GM19372 (cell line): Measurements from ENCODE around the gene TTC7B.

ENCODE experiments used
- ATAC-seq: cut with Tn5 transposase; IDR thresholded peaks from one replicate; pipeline ENCODE4 v1.9.1; 2021; ENCODE audit warnings: mild to moderate bottlenecking, low read depth, moderate library complexity; ENCODE audit not compliant: unreplicated experiment

The TTC7B gene

DNA sequence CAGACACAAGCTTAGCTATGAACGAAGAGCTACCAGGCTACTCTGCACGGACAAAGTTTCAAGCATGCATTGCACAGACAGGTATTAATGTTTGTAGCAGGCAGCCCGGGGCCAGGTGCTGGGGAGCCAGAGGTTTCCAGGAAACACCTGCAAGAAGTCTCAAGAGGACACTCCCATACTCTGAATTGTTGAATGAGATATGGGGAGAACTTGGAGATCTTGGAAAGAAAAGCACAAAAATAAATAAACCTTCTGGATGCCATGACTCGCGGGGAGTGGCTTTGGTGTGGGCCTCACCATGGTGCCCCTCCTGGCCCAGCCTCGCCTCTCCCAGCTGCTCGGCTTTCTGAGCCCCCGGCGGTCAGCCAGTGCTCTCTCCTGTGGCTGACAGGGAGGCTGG lies 186.8 kb downstream of the TTC7B start:
- no peak for ATAC-seq

- ATAC-seq = no peak
Measured at GRCh38 chr14:90628825-90629224, 187.4 kb downstream of the TTC7B start.

DNA sequence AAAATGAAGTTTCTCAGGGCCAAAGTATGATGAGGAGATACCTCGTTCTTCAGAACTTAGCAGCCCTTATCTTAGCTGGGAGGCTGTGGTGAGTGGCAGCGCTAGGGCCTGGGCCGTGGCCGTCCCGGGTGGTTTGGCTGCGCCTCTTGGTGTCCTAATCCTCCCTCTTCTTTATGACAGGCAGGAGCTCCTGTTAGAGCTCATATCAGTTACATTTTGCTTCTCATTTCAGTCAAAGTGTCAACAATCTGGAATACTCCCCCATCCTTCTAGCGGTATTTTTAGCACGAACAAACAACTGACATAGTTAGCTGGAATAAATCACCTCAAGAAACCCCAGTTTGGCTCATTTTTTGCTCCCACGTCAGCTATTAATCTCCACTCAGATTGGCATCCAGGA lies 188.8 kb downstream of the TTC7B start:
- no peak for ATAC-seq

- ATAC-seq = no peak
Measured at GRCh38 chr14:90626550-90626949, 189.7 kb downstream of the TTC7B start.

DNA sequence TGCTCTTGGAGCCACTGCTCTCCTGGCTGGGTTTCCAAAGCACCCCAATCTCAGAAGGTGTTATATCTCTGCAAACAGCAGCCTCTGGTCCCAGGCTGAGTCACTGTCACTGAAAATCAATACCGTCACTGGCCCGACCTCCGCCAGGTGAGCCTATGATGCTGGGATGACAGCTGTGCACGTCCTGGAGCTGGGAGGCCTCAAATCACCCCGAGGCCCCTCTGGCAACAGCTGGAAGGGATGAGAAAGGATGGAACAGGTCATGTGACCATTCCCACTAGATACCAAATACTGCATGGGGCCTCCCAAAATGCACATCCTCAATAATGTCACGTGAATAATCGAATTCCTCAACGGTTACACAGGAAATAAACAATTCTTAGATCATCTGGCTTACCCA lies 190.8 kb downstream of the TTC7B start:
- ATAC-seq = no peak

GRCh38 chr14:90624732-90625400 lies 191.4 kb downstream of the TTC7B start:
- no peak for ATAC-seq

- ATAC-seq = no peak
Measured at GRCh38 chr14:90624227-90624626, 192.0 kb downstream of the TTC7B start.

DNA sequence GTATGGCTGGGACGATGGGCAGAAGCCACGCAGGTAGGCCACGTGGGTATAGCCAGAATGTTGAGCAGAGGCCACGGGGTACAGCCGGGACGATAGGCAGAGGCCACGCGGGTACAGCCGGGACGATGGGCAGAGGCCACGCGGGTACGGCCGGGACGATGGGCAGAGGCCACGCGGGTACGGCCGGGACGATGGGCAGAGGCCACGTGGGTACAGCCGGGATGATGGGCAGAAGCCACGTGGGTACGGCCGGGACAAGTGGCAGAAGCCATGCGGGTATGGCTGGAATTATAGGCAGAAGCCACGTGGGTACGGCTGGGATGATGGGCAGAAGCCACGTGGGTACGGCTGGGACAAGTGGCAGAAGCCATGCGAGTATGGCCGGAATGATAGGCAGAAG lies 195.0 kb downstream of the TTC7B start:
- ATAC-seq = no peak

DNA sequence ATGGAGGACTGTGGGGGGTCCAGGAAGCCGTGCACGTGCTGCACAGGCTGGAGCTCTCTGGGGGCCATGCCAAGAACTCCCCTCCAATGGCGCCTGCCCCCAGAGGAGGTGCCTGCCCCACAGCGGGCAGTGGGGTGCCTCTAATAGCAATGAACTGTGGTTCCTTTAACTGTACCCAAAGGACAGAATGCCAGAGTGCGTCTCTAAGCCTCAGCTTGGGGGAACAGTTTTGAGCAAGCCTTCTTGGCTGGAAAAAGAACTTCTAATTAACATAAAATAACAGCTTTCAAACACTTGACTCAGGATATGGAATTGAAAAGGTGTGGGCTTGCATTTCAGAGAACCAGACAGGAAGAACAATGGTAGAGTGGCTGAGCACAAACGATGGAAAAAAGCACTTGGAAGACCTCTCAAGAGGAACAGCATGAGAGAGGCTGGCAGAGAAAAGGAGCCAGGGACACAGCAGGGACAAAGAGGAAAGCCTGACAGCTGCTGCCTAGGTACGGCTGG lies 195.6 kb downstream of the TTC7B start:
- ATAC-seq = no peak

GRCh38 chr14:90619911-90620310 lies 196.3 kb downstream of the TTC7B start:
- no peak for ATAC-seq

GRCh38 chr14:90617961-90618360 lies 198.3 kb downstream of the TTC7B start:
- no peak for ATAC-seq

DNA sequence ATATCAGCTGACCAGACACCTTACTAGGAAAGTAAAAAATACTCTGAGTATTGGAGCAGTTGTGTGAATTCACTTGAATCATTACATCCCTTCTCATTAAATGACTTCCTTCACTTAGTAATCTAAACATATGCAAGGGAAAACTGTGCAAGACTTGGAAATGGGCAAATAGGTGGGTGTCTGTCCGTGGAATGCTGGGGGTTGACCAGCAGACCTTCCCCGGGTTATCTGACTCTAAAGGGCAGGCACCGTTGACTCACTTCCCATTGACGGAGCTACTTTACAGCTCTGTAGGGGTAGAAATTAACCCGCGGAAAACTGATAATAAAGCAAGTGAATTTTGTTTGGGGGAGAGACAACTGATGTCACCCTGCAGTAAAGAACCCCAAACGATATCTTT lies 199.3 kb downstream of the TTC7B start:
- ATAC-seq = no peak

DNA sequence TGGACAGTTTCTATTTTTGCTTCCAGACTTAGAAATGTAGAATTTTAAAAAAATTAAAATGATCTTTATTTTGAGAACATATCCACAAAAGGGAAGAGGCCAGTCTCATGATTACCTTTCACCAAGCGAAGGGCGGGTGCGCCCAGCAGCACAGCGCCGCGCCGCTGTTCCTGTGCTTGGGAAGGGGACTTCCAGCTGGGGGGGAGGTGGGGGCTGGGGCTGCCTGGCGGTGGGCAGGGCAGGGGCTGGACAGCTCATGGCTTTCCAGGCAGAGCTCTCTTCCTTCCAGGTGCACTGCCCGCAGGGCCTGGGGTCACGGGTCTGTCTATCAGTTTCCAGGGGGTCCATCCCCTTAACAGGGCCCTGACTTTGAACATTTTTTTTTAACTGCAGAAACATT lies 199.9 kb downstream of the TTC7B start:
- no peak for ATAC-seq

DNA sequence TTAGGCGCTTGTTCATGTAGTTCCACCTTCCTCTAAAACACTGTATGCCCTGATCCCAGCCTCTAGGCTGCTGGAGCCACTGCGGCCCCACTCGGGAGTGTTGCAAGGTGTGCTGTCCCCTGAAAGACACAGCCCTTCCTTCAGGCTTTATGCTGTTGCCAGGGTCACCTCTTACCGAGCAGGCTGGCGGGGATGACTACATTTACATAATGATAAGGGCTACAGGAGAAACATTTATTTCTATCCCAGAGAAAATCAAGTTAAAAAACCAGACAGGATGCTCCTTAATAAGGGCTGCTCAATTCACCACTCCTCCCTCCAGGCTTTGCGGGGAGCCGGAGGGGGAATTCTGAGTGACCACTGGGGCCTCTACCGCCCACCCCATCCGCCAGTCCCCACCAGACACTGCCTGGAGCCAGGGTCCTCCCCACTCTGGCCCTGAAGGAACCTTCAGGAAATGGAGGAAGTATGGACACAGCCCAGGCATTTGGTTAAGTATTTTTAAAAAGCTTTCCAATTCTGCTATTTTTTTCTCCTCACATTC lies 200.6 kb downstream of the TTC7B start:
- ATAC-seq = no peak

DNA sequence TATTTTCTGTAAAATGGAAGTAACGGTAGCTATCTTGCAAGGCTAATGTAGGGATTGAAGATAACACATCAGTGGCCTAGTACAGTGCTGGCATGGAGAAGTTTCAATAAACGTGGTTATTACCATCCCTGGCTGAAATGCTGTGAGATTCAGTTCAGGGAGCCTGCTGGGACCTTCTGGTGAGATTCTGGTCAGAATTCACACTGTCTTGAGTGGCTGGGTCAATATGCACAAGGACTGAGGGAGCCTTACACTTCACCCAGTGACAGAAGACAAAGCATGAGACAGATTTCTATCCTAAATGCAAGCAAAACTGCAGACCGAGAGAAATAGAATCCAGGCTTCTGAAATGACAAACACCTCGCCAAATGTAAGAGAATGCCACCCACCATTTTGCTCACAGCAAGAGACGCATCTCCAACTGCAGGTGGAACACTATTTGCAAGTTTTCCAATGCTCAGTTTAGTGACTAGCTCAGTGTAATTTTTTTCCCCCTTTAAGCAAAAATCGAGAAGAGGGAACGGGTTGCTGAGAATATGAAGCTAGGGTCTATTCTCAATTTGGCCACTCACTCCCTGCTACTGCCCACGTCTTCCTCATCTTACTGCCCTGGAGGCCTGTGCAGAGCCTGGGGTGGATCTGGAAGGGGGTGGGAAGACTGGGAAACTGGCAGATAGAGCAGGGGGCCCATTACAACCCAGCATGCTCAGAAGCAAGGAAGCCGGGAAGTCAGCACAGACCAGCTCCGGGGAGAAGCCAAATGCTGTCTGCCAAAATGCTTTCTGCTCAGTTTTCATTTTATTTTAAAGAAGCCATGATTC lies 201.3 kb downstream of the TTC7B start:
- no peak for ATAC-seq

GRCh38 chr14:90613997-90614396 lies 202.2 kb downstream of the TTC7B start:
- no peak for ATAC-seq

- ATAC-seq = no peak
Measured at GRCh38 chr14:90613453-90613852, 202.8 kb downstream of the TTC7B start.

GRCh38 chr14:90612801-90613200 lies 203.4 kb downstream of the TTC7B start:
- ATAC-seq = no peak

DNA sequence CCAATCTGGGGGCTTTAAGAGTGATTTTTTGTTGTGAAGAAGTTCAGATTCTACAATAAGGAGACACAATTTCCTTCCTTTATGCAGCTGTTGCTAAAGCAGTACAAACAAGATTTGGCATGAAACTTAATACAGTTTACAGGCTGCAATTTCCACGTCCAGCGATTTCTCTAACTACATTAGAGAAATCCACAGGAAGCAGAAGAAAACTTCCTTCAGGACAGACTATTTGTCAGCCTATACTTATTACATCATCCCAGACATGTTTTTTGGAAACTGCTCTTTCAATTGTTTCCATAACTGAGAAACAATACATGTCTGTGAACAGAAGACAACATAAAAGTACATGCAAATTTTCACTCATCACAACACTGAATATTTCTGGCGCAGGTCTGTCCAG lies 204.3 kb downstream of the TTC7B start:
- ATAC-seq = no peak

DNA sequence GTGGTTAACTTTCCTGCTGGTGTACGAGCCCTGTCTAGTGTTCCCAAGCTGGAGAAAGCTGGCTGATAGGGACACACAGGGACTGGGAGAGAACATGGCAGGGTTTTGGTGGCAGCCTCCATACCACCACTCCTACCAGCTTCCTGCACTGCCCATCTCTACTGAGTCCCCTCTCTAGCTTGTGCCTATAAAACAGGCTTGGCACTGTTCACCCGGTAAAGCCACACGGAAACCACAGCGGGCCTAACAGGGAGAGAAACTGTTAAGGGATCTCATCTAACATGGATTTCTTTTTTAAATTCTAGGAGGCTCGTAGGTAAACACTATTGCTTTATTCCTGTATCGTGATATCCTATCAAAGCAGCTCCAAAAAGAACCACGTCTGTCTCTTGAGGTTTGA lies 204.7 kb downstream of the TTC7B start:
- no peak for ATAC-seq

GRCh38 chr14:90610346-90611040 lies 205.7 kb downstream of the TTC7B start:
- no peak for ATAC-seq
